HG03139 (cell line): ENCODE results near the gene TTN.

Experiments used
- ATAC-seq: cut with Tn5 transposase; IDR thresholded peaks from one replicate; pipeline ENCODE4 v1.9.1; 2021; ENCODE audit not compliant: unreplicated experiment

TTN gene

DNA sequence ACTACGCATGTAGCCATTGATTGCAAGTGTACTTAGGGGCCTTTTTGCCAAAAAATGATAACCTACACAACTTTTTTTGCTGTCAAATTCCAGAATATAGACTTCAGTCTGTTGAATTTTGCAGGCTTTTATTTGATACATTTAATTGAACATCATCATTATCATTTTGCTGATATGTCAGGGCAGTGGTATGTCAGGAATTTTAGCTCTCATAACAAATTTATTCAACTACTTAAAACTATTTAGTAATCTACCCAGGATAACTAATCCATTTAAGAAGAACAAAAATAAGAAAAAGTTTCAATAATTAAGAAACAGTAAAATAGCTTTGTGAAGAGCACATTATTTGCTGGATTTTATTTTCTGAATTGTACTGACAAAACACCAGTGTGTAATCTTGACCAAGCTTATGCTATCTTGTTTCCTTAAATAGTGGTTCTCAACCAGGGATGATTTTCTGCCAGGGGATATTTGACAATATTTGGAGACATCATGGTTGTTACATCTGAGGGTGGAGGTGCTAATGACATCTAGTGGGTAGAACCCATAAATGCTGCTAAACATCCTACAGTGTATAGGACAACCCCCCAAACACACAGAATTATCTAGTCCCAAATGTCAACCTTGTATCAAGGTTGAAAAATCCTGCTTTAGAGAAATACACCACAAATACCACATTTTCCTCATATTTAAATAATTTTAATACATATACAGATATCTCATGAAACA lies 12.1 kb upstream of the TTN start:
- no peak for ATAC-seq

- no peak for ATAC-seq
Observed at GRCh38 chr2:178811901-178812300, 4.7 kb upstream of the TTN start.

- ATAC-seq, result no peak
Observed at GRCh38 chr2:178811045-178811444, 3.8 kb upstream of the TTN start.

- no peak for ATAC-seq
Observed at GRCh38 chr2:178810422-178810821, 3.2 kb upstream of the TTN start.

GRCh38 chr2:178806543-178806942 lies 680 bp downstream of the TTN start:
- no peak for ATAC-seq

- no peak for ATAC-seq
Observed at GRCh38 chr2:178805457-178805856, 1.8 kb downstream of the TTN start.

DNA sequence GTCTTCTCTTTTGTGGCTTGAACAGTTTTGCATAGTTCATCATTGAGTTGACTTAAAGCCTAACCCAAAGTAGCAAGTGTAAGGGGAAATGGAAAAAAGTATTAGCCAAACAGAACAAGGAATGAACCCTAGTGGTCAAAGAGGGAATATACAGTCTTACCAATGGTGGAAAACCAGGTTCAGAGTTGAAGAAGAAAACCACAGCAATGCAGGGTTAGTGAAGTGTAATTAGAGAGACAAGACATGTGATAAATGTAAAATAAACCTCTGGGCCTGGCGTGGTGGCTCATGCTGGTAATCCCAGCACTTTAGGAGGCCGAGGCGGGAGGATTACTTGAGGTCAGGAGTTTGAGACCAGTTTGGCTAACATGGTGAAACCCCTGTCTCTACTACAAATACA lies 2.4 kb downstream of the TTN start:
- peak; percentile 64 for ATAC-seq

DNA sequence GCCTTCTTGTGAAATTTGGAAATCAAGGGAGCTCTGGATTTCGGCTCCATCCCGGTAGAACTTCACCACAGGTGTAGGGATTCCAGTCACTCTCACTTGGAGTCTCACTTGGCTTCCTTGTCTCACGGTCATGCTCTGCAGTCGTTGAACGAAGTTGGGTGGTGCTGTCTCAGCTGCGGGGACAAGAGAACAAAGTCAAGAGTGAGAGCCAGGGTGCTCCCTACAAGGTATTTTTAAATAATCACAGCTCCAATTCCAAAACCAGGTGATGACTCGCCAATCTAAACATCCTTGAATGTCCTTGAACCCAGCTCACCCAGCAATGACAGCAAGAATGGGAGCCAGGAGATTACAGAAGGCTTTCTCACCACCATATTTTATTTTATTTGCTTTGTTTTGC lies 6.7 kb downstream of the TTN start:
- ATAC-seq, result no peak

DNA sequence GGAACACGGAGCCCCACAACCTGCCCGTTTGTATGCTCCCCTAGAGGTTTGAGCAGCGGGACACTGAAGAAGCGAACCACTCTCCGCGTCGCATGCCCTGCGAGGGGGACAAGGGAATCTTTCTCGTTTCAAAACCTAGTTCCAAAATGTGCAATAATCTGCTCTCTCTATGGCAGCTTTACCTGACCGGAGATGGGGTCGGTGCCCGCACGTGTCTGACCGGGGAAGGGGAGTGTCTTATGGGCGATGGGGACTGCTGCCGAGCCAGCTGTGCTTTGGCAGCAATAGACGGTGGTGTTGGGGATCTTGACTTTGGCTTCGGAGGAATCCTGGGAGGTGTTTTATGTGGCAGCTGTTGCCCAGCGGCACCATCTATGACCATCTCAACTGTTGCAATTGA lies 7.9 kb downstream of the TTN start:
- no peak for ATAC-seq

DNA sequence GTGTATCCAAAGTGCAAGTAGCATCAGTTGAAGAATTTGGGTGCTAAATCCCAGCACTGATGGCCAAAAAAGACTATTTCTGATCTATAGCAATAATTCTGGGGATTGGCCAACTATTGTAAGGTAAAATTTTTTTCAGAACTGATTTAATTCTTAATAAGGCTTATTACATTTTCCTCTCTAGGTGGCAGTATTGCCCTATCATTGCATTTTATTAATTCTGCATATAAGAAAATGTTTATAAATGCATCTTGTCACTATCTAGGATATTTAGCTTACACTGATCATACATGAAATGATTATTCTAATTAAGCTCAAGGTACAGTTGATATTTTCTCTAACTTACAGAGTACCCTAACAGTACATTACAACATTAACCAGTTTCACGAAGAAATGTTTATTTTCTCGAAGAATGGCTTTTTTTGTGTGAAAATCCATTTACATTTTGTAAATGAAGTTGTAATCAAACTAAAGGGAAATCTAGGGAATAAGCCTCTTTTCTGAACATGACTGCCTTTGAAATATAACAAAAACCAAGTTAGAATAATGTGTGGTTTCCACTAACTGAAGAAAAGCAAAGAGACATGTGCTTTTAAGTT lies 11.0 kb downstream of the TTN start:
- ATAC-seq, result no peak

DNA sequence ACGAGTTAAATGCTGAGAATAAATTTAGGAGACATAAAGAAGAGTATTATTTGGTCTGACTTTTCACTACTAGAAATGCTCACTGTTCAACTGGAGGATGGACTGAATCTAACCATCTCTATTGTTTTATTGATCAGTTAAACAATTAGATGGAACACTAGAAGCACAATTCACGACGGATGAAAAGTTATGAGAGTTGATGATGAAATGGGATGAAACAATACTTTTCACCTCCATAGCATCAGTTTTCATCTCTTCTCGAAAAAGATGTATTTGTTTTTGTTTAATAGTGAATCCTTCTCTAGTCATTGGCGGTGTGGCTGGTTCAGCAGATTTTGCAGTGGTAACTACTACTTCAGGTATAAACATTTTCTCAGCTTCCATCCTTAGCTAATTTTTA lies 19.3 kb downstream of the TTN start:
- ATAC-seq, result no peak

- no peak for ATAC-seq
Observed at GRCh38 chr2:178787155-178787554, 20.1 kb downstream of the TTN start.

DNA sequence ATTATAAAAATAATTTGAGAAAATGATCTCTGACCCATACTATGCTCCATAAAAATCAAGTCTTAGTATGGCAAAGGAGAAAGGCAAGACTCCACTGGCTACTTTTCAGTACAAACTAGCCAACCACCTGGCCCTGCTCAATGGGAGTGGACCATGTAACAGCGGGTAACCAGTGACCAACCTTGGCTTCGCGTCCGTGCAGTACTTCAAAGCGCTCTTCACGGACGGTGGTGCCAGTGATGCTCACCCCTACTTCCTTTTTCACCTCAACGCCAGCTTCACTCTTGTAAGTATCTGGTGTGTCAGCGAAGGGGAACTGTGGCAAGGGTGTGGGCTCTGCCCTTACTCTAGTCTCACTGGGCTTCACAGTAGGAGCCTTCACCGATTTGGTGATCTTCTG lies 23.3 kb downstream of the TTN start:
- no peak for ATAC-seq

DNA sequence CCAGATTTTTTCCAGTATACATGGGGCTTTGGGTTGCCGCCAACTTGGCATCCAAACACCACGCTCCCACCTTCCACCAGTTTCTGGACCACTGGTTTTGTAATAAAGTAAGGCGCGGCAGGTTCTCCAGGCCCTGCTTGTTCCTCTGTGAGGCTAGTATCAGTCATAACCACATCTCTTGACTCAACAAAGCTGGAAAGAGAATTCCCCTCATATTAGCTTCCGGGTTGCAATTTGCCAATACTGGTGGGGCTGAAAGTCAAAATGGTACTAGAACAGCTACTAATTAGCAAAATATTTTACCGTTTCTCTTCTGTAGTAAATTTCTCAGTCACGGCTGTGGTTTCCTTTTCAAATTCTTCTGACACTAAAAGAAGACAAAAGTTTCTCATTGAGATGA lies 25.0 kb downstream of the TTN start:
- no peak for ATAC-seq

- ATAC-seq, result no peak
Observed at GRCh38 chr2:178777577-178777976, 29.6 kb downstream of the TTN start.

DNA sequence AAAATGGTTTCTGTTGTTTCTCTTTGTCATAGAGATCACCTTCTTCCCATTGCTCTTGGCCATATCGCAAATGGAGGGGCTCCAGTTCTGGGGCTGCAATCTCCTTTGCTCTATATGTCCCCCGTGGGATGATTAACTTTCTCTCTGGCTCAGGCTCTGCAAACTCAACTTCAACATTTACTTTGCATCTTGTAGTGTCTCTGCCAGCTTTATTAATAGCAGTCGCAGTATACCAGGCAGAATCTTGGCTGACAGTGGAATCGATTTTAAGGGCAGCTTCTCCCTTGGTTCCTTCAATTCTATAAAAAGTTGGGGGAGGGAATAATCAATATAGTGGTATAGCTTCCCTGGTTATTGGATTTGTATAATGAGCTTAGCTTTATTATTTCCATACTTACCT lies 30.5 kb downstream of the TTN start:
- ATAC-seq, result no peak

GRCh38 chr2:178775975-178776374 lies 31.2 kb downstream of the TTN start:
- ATAC-seq, result no peak

DNA sequence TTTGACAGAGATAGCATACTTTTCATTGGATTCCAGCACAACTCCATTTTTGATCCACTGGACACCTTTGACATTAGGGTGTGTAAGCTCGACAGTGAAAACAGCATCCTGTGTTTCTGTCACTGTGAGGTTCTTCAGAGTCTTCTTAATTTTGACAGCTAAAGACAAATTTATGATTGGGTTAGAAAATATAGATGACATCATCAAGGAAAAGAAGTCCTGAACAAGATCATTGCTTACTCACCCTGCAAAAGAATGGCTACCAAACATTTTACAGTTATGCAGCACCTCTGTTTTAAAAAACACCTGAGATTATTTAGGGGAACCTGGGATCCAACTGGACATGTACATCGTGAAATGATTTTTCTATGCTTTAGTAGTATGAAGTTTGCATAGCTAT lies 36.7 kb downstream of the TTN start:
- no peak for ATAC-seq

DNA sequence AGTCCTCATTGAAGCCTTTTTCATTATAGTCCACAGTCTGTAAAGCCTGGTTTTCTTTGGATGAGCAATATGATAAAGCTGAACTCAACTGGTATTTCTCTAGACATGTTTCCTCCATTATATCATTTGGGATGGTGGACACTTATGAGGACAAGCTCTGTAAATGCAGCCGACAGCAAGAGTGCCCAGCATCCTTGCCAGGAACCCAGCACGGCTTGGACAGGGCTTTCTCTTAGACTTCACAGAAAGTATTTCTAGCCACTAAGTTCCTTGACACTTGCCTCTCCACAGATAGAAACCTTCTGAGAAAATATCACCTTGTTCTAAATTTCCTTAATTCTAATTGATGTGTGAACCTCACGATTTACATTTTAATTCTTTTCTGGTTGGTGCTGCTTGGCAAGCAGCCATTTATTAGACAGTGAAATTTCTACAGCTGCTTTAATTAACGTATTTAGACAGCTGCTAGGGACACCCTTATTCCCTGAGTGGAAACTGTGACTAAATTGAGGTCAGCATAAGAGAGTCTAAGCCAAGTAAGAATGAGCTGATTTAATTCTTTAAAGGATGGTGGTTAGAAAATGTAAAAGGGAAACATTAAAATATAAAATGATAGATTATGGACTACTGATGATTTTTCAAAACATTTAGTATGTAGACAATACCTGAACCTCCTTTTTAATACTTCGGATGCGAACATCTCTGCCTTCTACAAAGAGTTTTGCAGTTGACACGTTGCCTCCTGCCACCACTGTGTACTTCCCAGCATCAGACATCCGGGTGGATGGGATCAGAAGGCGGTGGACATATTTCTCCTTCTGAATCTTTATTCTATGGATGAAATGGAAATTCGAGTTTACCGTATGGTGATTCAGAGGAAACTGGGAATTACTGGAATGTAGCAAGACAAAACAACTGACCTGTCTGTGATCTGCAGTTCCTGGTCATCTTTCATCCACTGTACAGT lies 39.8 kb downstream of the TTN start:
- no peak for ATAC-seq

DNA sequence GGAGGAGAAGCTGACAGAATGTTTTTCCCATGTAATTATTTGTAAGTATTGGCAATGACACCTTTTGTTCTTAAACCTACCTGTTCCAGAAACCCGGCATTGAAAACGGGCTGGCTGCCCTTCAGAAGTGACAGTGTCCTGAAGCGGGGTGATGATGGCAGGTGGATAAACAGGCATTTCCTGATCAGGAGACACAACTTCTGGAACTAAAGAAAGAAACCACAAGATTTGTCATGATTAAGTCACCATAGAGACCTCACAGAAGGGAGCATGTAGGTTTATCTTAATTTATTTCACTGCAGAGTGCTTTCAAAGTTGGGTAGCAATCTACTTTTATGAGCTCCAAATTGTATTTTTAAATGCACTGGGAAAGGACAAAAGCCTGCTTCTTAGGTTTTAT lies 43.1 kb downstream of the TTN start:
- no peak for ATAC-seq

DNA sequence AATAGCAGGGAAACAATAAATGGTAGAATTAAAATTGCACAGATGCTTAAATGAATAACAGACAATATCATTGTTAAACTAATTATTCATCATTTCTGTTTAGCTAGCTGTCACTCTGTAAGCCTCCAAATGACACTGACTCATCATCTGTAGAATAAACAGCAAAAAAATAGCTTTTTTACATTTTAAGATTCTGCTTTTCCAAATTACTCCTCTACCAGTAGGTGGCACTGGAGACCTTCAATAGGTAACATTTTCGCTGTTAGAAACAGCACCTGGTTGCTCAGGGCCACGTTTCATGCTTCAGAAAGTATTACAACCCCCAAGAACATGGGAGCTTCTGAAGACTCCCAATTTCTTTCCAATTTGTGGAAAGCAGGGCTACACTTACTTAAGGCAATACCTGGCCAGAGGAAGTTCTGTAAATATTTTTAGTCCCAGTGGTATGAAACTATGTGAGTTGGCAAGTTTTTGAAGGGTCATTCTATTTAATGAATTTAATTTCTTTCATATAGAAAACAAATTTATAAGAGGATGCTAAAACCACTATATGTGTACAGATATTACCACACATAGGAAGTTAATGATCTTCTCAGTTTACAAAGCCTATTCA lies 45.4 kb downstream of the TTN start:
- no peak for ATAC-seq
